ENCODE data around the gene UFSP1. TPM values are rescaled to one million over a fixed set of nuclear protein-coding genes. Genes with fewer than 3 reads are reported as not detected.

The UFSP1 gene
- total and polyA plus RNA-seq, 2 of the 13 experiments (the other 11 are each of a cell fraction or from before 2014, with no cell fraction given) = 0.65 to 3.3 TPM

GRCh38 chr7:100863406-100863950 is 26.0 kb downstream of the UFSP1 start (continued):
- TF ChIP-seq GMEB1 (CRISPR knock-in tag; IDR thresholded peaks at IDR 0.05; ENCODE audit: borderline replicate concordance) (no peak), ZNF598 (CRISPR knock-in tag; IDR thresholded peaks at IDR 0.05; ENCODE audit: borderline replicate concordance) (no peak), ZNF83 (CRISPR knock-in tag; IDR thresholded peaks at IDR 0.05; ENCODE audit: borderline replicate concordance) (no peak), ELF1 (CRISPR knock-in tag; IDR thresholded peaks at IDR 0.05) (no peak), ZNF407 (CRISPR knock-in tag; IDR thresholded peaks at IDR 0.05; ENCODE audit: not compliant biosample characterization) (no peak), ONECUT2 (CRISPR knock-in tag; IDR thresholded peaks at IDR 0.05) (no peak), MAFG (CRISPR knock-in tag; IDR thresholded peaks at IDR 0.05) (no peak), DRAP1 (CRISPR knock-in tag; IDR thresholded peaks at IDR 0.05) (no peak), NPAS2 (CRISPR knock-in tag; IDR thresholded peaks at IDR 0.05; ENCODE audit: borderline replicate concordance) (no peak), ZNF749 (CRISPR knock-in tag; IDR thresholded peaks at IDR 0.05; ENCODE audit: borderline replicate concordance) (no peak), MAZ (IDR thresholded peaks at IDR 0.05; ENCODE audit: borderline replicate concordance, low read depth, low read length) (no peak), MAZ (CRISPR knock-in tag; IDR thresholded peaks at IDR 0.05; ENCODE audit: low read depth) (no peak), CENPX (CRISPR knock-in tag; IDR thresholded peaks at IDR 0.05) (no peak), TCF7L2 (IDR thresholded peaks at IDR 0.05; ENCODE audit: low read depth, low read length) (no peak), ZBTB38 (CRISPR knock-in tag; IDR thresholded peaks at IDR 0.05) (peak; percentile 36; the same call in 1 of the 2 replicates), ZFP1 (CRISPR knock-in tag; IDR thresholded peaks at IDR 0.05) (no peak), ATF5 (CRISPR knock-in tag; IDR thresholded peaks at IDR 0.05; ENCODE audit: low read depth) (no peak)

Measured in HepG2 (cell line).